Astrocyte of the cerebellum (primary cell): ENCODE data around the gene LPCAT3.
A peak's percentile ranks its signal among the peaks of the same experiment; 100 is the strongest.

Source experiments
- DNase-seq: peaks from one replicate; pipeline ENCODE4 v3.0.0-alpha.2; 2011; ENCODE audit warnings: low read depth
- H3K4me3 ChIP-seq: 2 replicates; pipeline ENCODE4 v1.5.1; 2011; ENCODE audit warnings: mild to moderate bottlenecking, low read depth, low read length, moderate library complexity
- CTCF ChIP-seq: IDR thresholded peaks from 2 replicates; pipeline ENCODE4 v1.5.1; 2012; ENCODE audit warnings: low read length, low read depth, moderate library complexity, mild to moderate bottlenecking; ENCODE audit errors: missing control alignments
- in situ Hi-C: cut with HindIII; loops from 2 replicates; pipeline ENCODE4 v1.10.0; 2017; ENCODE audit warnings: low sequenced_read_pairs

LPCAT3 gene

GRCh38 chr12:6939191-6939540, 79.1 kb downstream of the LPCAT3 start:
- DNase-seq, result no peak
- TF ChIP-seq CTCF, result no peak
- no peak overlapping the region for H3K4me3 ChIP-seq
- in situ Hi-C loops, result no loop called here

GRCh38 chr12:6938353-6939190, 79.7 kb downstream of the LPCAT3 start:
- DNase-seq, result no peak
- in situ Hi-C loops, result no loop called here
- TF ChIP-seq CTCF, result no peak
- peak overlapping the region; percentile 15 for H3K4me3 ChIP-seq

GRCh38 chr12:6937481-6938352, 80.6 kb downstream of the LPCAT3 start:
- TF ChIP-seq CTCF, result peak; percentile 98
- peak; percentile 86 for DNase-seq
- H3K4me3 ChIP-seq, result peak overlapping the region; percentile 47
- in situ Hi-C loops, result no loop called here

GRCh38 chr12:6936636-6937480, 81.4 kb downstream of the LPCAT3 start:
- TF ChIP-seq CTCF, result no peak
- peak overlapping the region; percentile 47 for H3K4me3 ChIP-seq
- in situ Hi-C loops, result no loop called here
- no peak for DNase-seq

GRCh38 chr12:6936194-6936635, 82.1 kb downstream of the LPCAT3 start:
- no peak for TF ChIP-seq CTCF

More at GRCh38 chr12:6936194-6936635, 82.1 kb downstream of the LPCAT3 start:
- in situ Hi-C loops, result no loop called here
- no peak overlapping the region for H3K4me3 ChIP-seq
- DNase-seq, result no peak
